AG09309 (cell line): Measurements from ENCODE around the gene KLHL6.

Experiments used
- DNase-seq: peaks from one replicate; pipeline ENCODE4 v3.0.0-alpha.2; 2010; ENCODE audit warnings: low read depth
- H3K4me3 ChIP-seq: 2 replicates; pipeline ENCODE4 v1.5.1; 2011; ENCODE audit warnings: mild to moderate bottlenecking, low read depth, low read length, moderate library complexity; ENCODE audit not compliant: control insufficient read depth
- TF ChIP-seq, protein P1 (sequence below): IDR thresholded peaks from 2 replicates; pipeline ENCODE4 v1.5.1; 2011; ENCODE audit warnings: mild to moderate bottlenecking, low read depth, low read length, inconsistent platforms; ENCODE audit not compliant: insufficient read depth, control insufficient read depth; ENCODE audit errors: missing control alignments

Gene KLHL6

DNA sequence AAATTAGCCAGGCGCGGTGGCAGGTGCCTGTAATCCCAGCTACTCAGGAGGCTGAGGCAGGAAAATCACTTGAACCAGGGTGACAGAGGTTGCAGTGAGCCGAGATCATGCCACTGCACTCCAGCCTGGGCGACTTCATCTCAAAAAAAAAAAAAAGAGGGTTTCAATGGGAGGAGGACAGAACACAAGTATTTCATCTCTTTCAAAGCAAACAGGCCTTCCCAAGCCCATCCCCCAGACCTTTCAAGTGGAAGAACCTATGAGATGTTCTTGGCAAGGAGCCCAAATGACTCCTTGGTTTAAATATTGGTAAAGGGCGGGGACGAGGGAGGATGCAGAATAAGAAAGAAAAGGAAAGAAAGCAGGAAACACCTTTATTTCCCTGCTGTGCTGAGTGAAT, 64.9 kb downstream of the KLHL6 start:
- TF ChIP-seq, protein P1, sequence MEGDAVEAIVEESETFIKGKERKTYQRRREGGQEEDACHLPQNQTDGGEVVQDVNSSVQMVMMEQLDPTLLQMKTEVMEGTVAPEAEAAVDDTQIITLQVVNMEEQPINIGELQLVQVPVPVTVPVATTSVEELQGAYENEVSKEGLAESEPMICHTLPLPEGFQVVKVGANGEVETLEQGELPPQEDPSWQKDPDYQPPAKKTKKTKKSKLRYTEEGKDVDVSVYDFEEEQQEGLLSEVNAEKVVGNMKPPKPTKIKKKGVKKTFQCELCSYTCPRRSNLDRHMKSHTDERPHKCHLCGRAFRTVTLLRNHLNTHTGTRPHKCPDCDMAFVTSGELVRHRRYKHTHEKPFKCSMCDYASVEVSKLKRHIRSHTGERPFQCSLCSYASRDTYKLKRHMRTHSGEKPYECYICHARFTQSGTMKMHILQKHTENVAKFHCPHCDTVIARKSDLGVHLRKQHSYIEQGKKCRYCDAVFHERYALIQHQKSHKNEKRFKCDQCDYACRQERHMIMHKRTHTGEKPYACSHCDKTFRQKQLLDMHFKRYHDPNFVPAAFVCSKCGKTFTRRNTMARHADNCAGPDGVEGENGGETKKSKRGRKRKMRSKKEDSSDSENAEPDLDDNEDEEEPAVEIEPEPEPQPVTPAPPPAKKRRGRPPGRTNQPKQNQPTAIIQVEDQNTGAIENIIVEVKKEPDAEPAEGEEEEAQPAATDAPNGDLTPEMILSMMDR, result no peak
- no peak overlapping the region for H3K4me3 ChIP-seq
- DNase-seq, result no peak

DNA sequence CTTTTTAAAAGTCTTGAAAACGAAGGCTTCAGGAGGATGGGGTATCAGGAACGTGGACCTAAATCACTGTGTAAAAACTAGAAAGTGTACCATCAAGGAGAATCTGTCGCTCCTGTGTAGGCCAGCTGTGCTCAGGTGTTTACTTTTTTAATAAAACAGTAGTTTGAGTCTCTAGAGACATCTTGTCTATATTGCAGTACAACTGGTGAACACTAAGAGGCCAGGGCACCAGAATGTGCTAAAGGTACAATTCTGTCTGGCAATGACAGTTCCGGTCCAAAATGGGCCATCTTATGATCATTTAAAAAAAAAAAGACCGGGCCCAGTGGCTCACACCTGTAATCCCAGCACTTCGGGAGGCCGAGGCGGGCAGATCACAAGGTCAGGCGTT, 65.3 kb downstream of the KLHL6 start:
- no peak for DNase-seq
- H3K4me3 ChIP-seq, result no peak overlapping the region
- TF ChIP-seq, protein P1, result no peak

DNA sequence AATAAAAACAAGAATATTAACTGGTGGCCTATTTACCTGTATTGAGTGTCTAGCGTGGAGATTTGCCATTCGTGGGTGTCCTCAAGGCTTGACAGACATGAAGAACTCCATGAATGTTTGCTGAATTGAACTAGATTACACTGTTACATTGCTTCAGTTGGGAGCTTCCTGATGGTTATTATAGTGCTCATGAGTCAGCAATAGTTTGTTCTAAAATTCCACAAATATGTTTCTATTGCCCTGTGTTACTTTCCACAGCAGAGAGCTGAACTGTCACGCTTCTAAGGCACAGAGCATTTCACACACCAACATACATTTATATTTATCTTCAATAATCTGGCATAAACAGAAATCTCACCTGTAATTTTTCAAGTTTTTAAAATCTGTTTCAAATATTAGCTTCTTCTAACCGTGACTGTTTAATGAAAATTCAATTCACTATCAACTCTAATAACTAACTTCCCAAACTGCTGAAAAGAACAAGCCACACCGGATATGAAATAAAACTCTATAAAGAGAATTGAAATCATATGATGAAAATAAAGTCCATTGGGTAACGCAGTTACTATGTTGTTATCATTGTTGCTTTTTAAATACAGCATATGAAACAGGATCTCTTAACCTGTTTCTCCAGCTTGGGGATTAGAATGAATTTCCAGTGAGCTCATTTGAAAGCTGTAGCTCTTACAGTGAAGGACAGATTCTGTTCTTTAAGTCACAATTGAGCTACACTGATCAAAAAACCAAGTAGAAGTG, 65.9 kb downstream of the KLHL6 start:
- H3K4me3 ChIP-seq, result no peak overlapping the region
- DNase-seq, result no peak
- TF ChIP-seq, protein P1, result no peak

DNA sequence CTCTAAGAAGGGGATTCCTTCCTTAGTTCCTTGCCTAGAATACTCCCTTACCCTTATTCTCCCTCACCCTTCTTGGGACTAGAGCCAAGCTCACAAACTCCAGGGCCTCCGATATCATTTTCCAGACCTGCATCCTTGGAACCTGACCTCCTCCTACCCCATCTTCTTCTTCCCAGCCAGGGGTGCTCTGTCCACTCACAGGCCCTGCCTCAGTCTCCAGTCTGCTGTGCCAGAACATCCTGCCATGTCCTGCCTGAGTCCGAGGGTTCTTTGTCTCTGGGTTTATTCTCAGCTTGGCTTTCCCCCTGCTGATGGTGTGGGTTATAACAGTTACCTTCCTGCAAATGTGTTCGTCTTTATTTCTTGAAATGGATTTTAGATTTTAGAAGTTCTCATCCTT, 67.2 kb downstream of the KLHL6 start:
- DNase-seq, result no peak
- H3K4me3 ChIP-seq, result no peak overlapping the region
- TF ChIP-seq, protein P1, result no peak

DNA sequence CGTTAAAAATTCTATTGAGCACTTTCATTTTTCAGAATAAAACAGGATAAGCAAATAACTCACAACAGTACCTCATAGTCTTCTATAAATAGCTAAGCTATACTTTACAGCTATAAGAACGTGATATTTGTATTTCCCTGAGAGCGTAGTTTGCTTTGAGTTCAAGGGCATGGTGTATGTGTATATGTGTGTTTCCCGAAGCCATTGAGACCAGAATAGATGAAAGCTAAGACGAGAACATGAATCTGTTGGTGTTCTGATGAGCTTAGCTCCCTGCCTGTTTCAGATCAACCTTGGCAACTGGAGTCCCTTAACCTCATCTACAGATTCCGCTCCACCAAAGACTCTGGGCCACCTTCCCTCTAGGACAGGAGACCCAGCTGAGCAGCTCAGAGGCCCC, 67.6 kb downstream of the KLHL6 start:
- H3K4me3 ChIP-seq, result no peak overlapping the region
- DNase-seq, result no peak
- TF ChIP-seq, protein P1, result no peak

DNA sequence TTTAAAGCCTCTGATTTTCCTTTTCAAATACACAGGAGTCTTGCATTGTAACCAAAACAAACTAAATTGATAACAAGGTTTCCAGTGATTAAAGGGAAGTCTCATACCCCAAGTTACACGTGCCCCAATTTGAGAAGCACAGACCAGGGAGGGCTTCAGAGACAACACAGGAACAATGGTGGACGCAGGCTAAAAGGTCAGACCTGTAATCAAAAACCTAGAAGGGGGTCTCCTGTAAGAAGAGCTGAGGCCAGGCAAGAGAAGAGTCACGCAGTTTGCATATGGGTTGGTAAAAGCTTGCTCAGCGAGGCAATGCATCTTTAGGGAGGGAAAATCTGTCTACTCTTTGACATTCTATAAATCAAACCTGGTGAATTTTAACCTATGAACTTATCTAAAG, 68.5 kb downstream of the KLHL6 start:
- no peak overlapping the region for H3K4me3 ChIP-seq
- TF ChIP-seq, protein P1, result no peak
- no peak for DNase-seq
